DND-41 (cell line): Measurements from ENCODE around the gene NOS2.

Experiments
- CTCF ChIP-seq: IDR thresholded peaks from 2 replicates; pipeline ENCODE4 v1.5.1; 2012; ENCODE audit warnings: borderline replicate concordance, low read length, moderate library complexity, mild to moderate bottlenecking; ENCODE audit not compliant: poor library complexity, severe bottlenecking; ENCODE audit errors: extremely low read depth
- EZH2 ChIP-seq: IDR thresholded peaks from 3 replicates; pipeline ENCODE4 v1.6.1; 2012; ENCODE audit warnings: borderline replicate concordance, low read depth, mild to moderate bottlenecking, moderate library complexity, low read length, inconsistent platforms; ENCODE audit not compliant: severe bottlenecking

- TF ChIP-seq EZH2: no peak
- TF ChIP-seq CTCF: no peak
These were observed 36.3 kb upstream of the NOS2 start for GRCh38 chr17:27836651-27837050.
